Fibroblast of lung (primary cell): Measurements from ENCODE around the gene BCAS3. TPM values are rescaled to one million over a fixed set of nuclear protein-coding genes. Genes with fewer than 3 reads are reported as not detected.
A peak's percentile ranks its signal among the peaks of the same experiment; 100 is the strongest.

Experiments
- DNase-seq, 2 donors: peaks; one replicate each; pipeline versions ENCODE4 v3.0.0 to v3.0.0-alpha.2; 2010; ENCODE audit warnings: low read depth in 2 of 2
- H2AFZ ChIP-seq: 2 replicates; pipeline ENCODE4 v1.5.1; 2012; ENCODE audit warnings: low read length, control low read depth, inconsistent platforms
- H3K27ac ChIP-seq: 2 replicates; pipeline ENCODE4 v1.5.1; 2011; ENCODE audit warnings: low read length, control low read depth; ENCODE audit not compliant: insufficient read depth
- H3K27me3 ChIP-seq: 2 replicates; pipeline ENCODE4 v1.5.1; 2011; ENCODE audit warnings: mild to moderate bottlenecking, low read length; ENCODE audit not compliant: control insufficient read depth, insufficient read depth
- H3K36me3 ChIP-seq: 2 replicates; pipeline ENCODE4 v1.5.1; 2011; ENCODE audit warnings: low read length; ENCODE audit not compliant: control insufficient read depth, insufficient read depth
- H3K4me1 ChIP-seq: 2 replicates; pipeline ENCODE4 v1.5.1; 2011; ENCODE audit warnings: low read length; ENCODE audit not compliant: control insufficient read depth, insufficient read depth; ENCODE audit errors: extremely low read depth
- H3K4me2 ChIP-seq: 2 replicates; pipeline ENCODE4 v1.5.1; 2011; ENCODE audit warnings: low read length, control low read depth; ENCODE audit not compliant: insufficient read depth; ENCODE audit errors: extremely low read depth
- H3K4me3 ChIP-seq, 4 experiments: fragments of 200-600 bp in 1 of 4; sonication (generic) in 1 of 4; replicated peaks in 1 of 4; 2 replicates each; pipeline ENCODE4 v1.5.1; 2011 to 2016; ENCODE audit warnings: low read length in 4 of 4, low read depth in 3 of 4, mild to moderate bottlenecking in 3 of 4, control low read depth in 2 of 4, inconsistent platforms in 1 of 4, mixed read lengths in 1 of 4; ENCODE audit not compliant: insufficient read depth in 1 of 4; ENCODE audit errors: control extremely low read depth in 1 of 4
- H3K79me2 ChIP-seq: 2 replicates; pipeline ENCODE4 v1.5.1; 2012; ENCODE audit warnings: mild to moderate bottlenecking, low read length, inconsistent platforms; ENCODE audit not compliant: control insufficient read depth, insufficient read depth
- H3K9ac ChIP-seq: 2 replicates; pipeline ENCODE4 v1.5.1; 2011; ENCODE audit warnings: mild to moderate bottlenecking, low read length, control low read depth; ENCODE audit not compliant: insufficient read depth
- H3K9me3 ChIP-seq: 2 replicates; pipeline ENCODE4 v1.5.1; 2012; ENCODE audit warnings: low read depth, low read length; ENCODE audit not compliant: control insufficient read depth, insufficient read depth
- H4K20me1 ChIP-seq: 2 replicates; pipeline ENCODE4 v1.5.1; 2011; ENCODE audit warnings: low read length; ENCODE audit not compliant: control insufficient read depth, insufficient read depth; ENCODE audit errors: extremely low read depth
- EZH2 ChIP-seq: IDR thresholded peaks from 2 replicates; pipeline ENCODE4 v1.5.1; 2012; ENCODE audit warnings: low read length, control low read depth, mild to moderate bottlenecking; ENCODE audit errors: missing control alignments
- polyA plus RNA-seq, 2 donors: library from polyadenylated mRNA; depleted of rRNA in 1 of 2; stranded (reverse) in 1 of 2; unstranded in 1 of 2; fragments of >200 nt; gene quantifications; 2 replicates each; pipeline ENCODE4 v1.2.1, GENCODE V29; 2011 to 2012; ENCODE audit warnings: missing spikeins in 1 of 2
- total RNA-seq: library from RNA; depleted of rRNA; stranded (reverse); fragments of >200 nt; gene quantifications from 2 replicates; pipeline ENCODE4 v1.2.1, GENCODE V29; 2014
- TF ChIP-seq, protein P1 (sequence below), 2 donors: IDR thresholded peaks in 1 of 2; conservative IDR thresholded peaks in 1 of 2; 1 replicate in 1 of 2; 2 replicates in 1 of 2; pipeline ENCODE4 v1.5.1; 2011 to 2012; ENCODE audit warnings: low read length in 2 of 2, control low read depth in 1 of 2, inconsistent platforms in 1 of 2, low read depth in 1 of 2, mild to moderate bottlenecking in 1 of 2

BCAS3 gene
- total and polyA plus RNA-seq, 2 donors (not counting 1 experiment from before 2014, with no cell fraction given): 9.9 to 43.6 TPM

DNA sequence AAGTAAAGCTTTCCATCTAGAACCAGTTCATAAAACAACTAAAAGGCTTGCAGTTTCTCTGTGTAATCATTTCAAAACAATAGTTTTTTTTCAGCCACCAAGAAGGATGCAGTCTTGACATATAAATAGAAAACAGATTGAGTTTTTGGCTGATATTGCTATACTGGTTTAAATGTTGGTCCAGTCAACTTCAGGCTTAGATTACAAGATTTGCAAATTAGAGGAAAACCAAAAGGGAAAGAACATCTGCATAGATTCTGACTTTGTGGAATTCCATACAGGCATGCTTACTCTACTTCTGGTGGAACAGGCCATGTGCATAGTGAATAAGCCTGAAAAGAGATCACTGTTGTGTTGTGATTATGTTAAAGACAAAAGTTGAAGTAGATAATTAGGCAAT is 150.3 kb downstream of the BCAS3 start:
- no peaks in the 10 kb centered on the region for H3K9me3 ChIP-seq
- no peaks in the 10 kb centered on the region for H3K79me2 ChIP-seq
- no peak overlapping the region for H3K4me3 ChIP-seq
- no peak overlapping the region for H3K27ac ChIP-seq
- no peak overlapping the region for H3K4me2 ChIP-seq
- TF ChIP-seq, protein P1, sequence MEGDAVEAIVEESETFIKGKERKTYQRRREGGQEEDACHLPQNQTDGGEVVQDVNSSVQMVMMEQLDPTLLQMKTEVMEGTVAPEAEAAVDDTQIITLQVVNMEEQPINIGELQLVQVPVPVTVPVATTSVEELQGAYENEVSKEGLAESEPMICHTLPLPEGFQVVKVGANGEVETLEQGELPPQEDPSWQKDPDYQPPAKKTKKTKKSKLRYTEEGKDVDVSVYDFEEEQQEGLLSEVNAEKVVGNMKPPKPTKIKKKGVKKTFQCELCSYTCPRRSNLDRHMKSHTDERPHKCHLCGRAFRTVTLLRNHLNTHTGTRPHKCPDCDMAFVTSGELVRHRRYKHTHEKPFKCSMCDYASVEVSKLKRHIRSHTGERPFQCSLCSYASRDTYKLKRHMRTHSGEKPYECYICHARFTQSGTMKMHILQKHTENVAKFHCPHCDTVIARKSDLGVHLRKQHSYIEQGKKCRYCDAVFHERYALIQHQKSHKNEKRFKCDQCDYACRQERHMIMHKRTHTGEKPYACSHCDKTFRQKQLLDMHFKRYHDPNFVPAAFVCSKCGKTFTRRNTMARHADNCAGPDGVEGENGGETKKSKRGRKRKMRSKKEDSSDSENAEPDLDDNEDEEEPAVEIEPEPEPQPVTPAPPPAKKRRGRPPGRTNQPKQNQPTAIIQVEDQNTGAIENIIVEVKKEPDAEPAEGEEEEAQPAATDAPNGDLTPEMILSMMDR (conservative IDR thresholded peaks at IDR 0.05 in 1 of 2, IDR thresholded peaks at IDR 0.05 in 1 of 2; ENCODE audit: low read depth in 1 of 2, low read length in 2 of 2): no peak
- no peak for TF ChIP-seq EZH2
- no peaks in the 10 kb centered on the region for H3K36me3 ChIP-seq
- H4K20me1 ChIP-seq: no peaks in the 10 kb centered on the region
- H3K27me3 ChIP-seq: no peaks in the 10 kb centered on the region
- no peak overlapping the region for H2AFZ ChIP-seq
- no peak overlapping the region for H3K9ac ChIP-seq
- peak in 1 of 2 donors; percentile 18 for DNase-seq
- no peaks in the 10 kb centered on the region for H3K4me1 ChIP-seq

DNA sequence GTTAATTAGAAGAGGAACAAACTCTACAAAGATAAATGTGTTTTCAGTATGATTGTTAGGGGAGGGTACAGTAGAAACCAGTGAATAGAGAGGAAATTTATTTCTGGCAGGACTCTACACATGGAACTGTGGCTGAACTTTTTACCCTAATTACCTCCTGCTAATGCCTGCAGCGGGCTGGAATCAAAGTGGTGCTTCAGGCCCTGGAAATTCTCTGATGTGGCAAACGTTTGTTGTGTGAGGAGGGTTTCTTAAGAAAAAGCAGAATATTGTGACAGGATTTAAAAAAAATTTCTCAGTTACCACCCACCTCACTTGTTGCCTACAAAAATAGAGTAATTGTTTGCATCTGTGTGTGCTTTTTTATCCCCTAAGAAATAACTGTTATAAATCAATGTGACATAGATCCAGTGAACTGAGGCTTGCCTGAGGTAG is 154.5 kb downstream of the BCAS3 start:
- Histone ChIP-seq H3K4me3 (no peak overlapping the region), H3K36me3 (no peaks in the 10 kb centered on the region), H3K27me3 (no peaks in the 10 kb centered on the region), H3K27ac (no peak overlapping the region), H3K4me2 (no peak overlapping the region), H3K9ac (no peak overlapping the region), H4K20me1 (no peaks in the 10 kb centered on the region), H3K4me1 (no peaks in the 10 kb centered on the region), H2AFZ (no peak overlapping the region), H3K9me3 (no peaks in the 10 kb centered on the region), H3K79me2 (no peaks in the 10 kb centered on the region)
- TF ChIP-seq, protein P1 (conservative IDR thresholded peaks at IDR 0.05 in 1 of 2, IDR thresholded peaks at IDR 0.05 in 1 of 2; ENCODE audit: low read depth in 1 of 2, low read length in 2 of 2): no peak
- TF ChIP-seq EZH2: no peak
- DNase-seq: peak in 1 of 2 donors; percentile 46

DNA sequence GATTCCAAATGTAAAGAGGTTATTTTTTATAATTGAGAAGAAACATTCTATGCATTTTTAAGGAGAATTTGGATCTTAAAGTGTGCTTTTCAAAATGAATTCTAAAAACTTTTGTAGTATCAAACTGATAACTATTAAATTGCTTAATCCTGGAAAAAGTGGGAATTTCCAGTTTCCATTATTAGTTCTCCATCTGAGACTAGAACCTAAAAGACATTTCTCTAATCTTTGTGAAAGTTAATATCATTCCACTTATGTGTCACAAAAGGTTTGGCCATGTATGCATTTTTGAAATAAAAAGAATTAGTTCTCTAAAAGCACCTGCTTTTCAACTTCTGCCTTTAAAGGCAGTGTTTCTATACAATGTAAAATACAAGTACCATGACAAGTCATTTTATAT is 155.0 kb downstream of the BCAS3 start:
- DNase-seq: no peak
- H3K27ac ChIP-seq: no peak overlapping the region
- H3K79me2 ChIP-seq: no peaks in the 10 kb centered on the region
- no peaks in the 10 kb centered on the region for H3K9me3 ChIP-seq
- no peaks in the 10 kb centered on the region for H3K4me1 ChIP-seq
- TF ChIP-seq, protein P1 (conservative IDR thresholded peaks at IDR 0.05 in 1 of 2, IDR thresholded peaks at IDR 0.05 in 1 of 2; ENCODE audit: low read depth in 1 of 2, low read length in 2 of 2): no peak
- no peak for TF ChIP-seq EZH2
- no peak overlapping the region for H2AFZ ChIP-seq
- no peaks in the 10 kb centered on the region for H4K20me1 ChIP-seq
- H3K27me3 ChIP-seq: no peaks in the 10 kb centered on the region
- H3K9ac ChIP-seq: no peak overlapping the region
- no peaks in the 10 kb centered on the region for H3K36me3 ChIP-seq
- H3K4me2 ChIP-seq: no peak overlapping the region
- H3K4me3 ChIP-seq: no peak overlapping the region
